ENCODE measurements around the gene MED26.

Gene MED26

GRCh38 chr19:16588824-16589577 is 39.0 kb downstream of the MED26 start:
- Histone ChIP-seq H3K27ac (ENCODE audit: low read length) (no peak overlapping the region), H3K27me3 (ENCODE audit: low read depth, low read length) (no peaks in the 10 kb centered on the region), H3K9me3 (ENCODE audit: control insufficient read depth in 1 of 2, low read length in 2 of 2) (no peaks in the 10 kb centered on the region), H3K4me1 (ENCODE audit: control insufficient read depth in 1 of 2, insufficient read depth in 2 of 2, low read length in 2 of 2) (peaks cover 26 to 51% of the 10 kb centered on the region in 2 donors), H3K4me3 (ENCODE audit: low read depth in 1 of 2, low read length in 2 of 2) (no peak overlapping the region), H3K36me3 (ENCODE audit: control insufficient read depth in 1 of 2, insufficient read depth in 2 of 2, low read length in 2 of 2) (no peaks in the 10 kb centered on the region)

GRCh38 chr19:16587833-16588823 is 39.9 kb downstream of the MED26 start:
- H3K27ac ChIP-seq (ENCODE audit: low read length), result peak overlapping the region; percentile 5
- no peaks in the 10 kb centered on the region for H3K9me3 ChIP-seq (ENCODE audit: control insufficient read depth in 1 of 2, low read length in 2 of 2)
- no peaks in the 10 kb centered on the region for H3K36me3 ChIP-seq (ENCODE audit: control insufficient read depth in 1 of 2, insufficient read depth in 2 of 2, low read length in 2 of 2)
- H3K27me3 ChIP-seq (ENCODE audit: low read depth, low read length), result no peaks in the 10 kb centered on the region
- peak overlapping the region; percentile 4 to 30 for H3K4me3 ChIP-seq (ENCODE audit: low read depth in 1 of 2, low read length in 2 of 2)
- H3K4me1 ChIP-seq (ENCODE audit: control insufficient read depth in 1 of 2, insufficient read depth in 2 of 2, low read length in 2 of 2), result peaks cover 33 to 58% of the 10 kb centered on the region in 2 donors

GRCh38 chr19:16586991-16587832 is 40.8 kb downstream of the MED26 start:
- no peaks in the 10 kb centered on the region for H3K27me3 ChIP-seq (ENCODE audit: low read depth, low read length)
- H3K27ac ChIP-seq (ENCODE audit: low read length), result no peak overlapping the region
- peak overlapping the region; percentile 4 to 30 for H3K4me3 ChIP-seq (ENCODE audit: low read depth in 1 of 2, low read length in 2 of 2)
- no peaks in the 10 kb centered on the region for H3K9me3 ChIP-seq (ENCODE audit: control insufficient read depth in 1 of 2, low read length in 2 of 2)
- peaks cover 33 to 67% of the 10 kb centered on the region in 2 donors for H3K4me1 ChIP-seq (ENCODE audit: control insufficient read depth in 1 of 2, insufficient read depth in 2 of 2, low read length in 2 of 2)
- no peaks in the 10 kb centered on the region for H3K36me3 ChIP-seq (ENCODE audit: control insufficient read depth in 1 of 2, insufficient read depth in 2 of 2, low read length in 2 of 2)

- Histone ChIP-seq H3K4me1 (ENCODE audit: control insufficient read depth in 1 of 2, insufficient read depth in 2 of 2, low read length in 2 of 2) (peaks cover 33 to 74% of the 10 kb centered on the region in 2 donors), H3K4me3 (ENCODE audit: low read depth in 1 of 2, low read length in 2 of 2) (no peak overlapping the region), H3K27me3 (ENCODE audit: low read depth, low read length) (no peaks in the 10 kb centered on the region), H3K27ac (ENCODE audit: low read length) (no peak overlapping the region), H3K36me3 (ENCODE audit: control insufficient read depth in 1 of 2, insufficient read depth in 2 of 2, low read length in 2 of 2) (peaks cover 0 to 3% of the 10 kb centered on the region in 2 donors), H3K9me3 (ENCODE audit: control insufficient read depth in 1 of 2, low read length in 2 of 2) (no peaks in the 10 kb centered on the region)
These were observed 41.5 kb downstream of the MED26 start for GRCh38 chr19:16586477-16586871.

- H3K9me3 ChIP-seq (ENCODE audit: control insufficient read depth in 1 of 2, low read length in 2 of 2), result no peaks in the 10 kb centered on the region
- H3K4me1 ChIP-seq (ENCODE audit: control insufficient read depth in 1 of 2, insufficient read depth in 2 of 2, low read length in 2 of 2), result peaks cover 33 to 80% of the 10 kb centered on the region in 2 donors
- H3K36me3 ChIP-seq (ENCODE audit: control insufficient read depth in 1 of 2, insufficient read depth in 2 of 2, low read length in 2 of 2), result peaks cover 0 to 3% of the 10 kb centered on the region in 2 donors
- no peaks in the 10 kb centered on the region for H3K27me3 ChIP-seq (ENCODE audit: low read depth, low read length)
- H3K27ac ChIP-seq (ENCODE audit: low read length), result peak overlapping the region; percentile 79
- no peak overlapping the region for H3K4me3 ChIP-seq (ENCODE audit: low read depth in 1 of 2, low read length in 2 of 2)
These were observed 42.1 kb downstream of the MED26 start for GRCh38 chr19:16585808-16586476.

GRCh38 chr19:16585094-16585801 is 42.8 kb downstream of the MED26 start:
- Histone ChIP-seq H3K9me3 (ENCODE audit: control insufficient read depth in 1 of 2, low read length in 2 of 2) (no peaks in the 10 kb centered on the region), H3K36me3 (ENCODE audit: control insufficient read depth in 1 of 2, insufficient read depth in 2 of 2, low read length in 2 of 2) (peaks cover 0 to 3% of the 10 kb centered on the region in 2 donors), H3K4me3 (ENCODE audit: low read depth in 1 of 2, low read length in 2 of 2) (peak overlapping the region in 1 of 2 donors; percentile 57), H3K27me3 (ENCODE audit: low read depth, low read length) (no peaks in the 10 kb centered on the region), H3K27ac (ENCODE audit: low read length) (peak overlapping the region; percentile 79), H3K4me1 (ENCODE audit: control insufficient read depth in 1 of 2, insufficient read depth in 2 of 2, low read length in 2 of 2) (peaks cover 31 to 80% of the 10 kb centered on the region in 2 donors)

- Histone ChIP-seq H3K9me3 (ENCODE audit: control insufficient read depth in 1 of 2, low read length in 2 of 2) (no peaks in the 10 kb centered on the region), H3K27me3 (ENCODE audit: low read depth, low read length) (no peaks in the 10 kb centered on the region), H3K27ac (ENCODE audit: low read length) (peak overlapping the region; percentile 79), H3K4me3 (ENCODE audit: low read depth in 1 of 2, low read length in 2 of 2) (peak overlapping the region in 1 of 2 donors; percentile 57), H3K36me3 (ENCODE audit: control insufficient read depth in 1 of 2, insufficient read depth in 2 of 2, low read length in 2 of 2) (peaks cover 0 to 3% of the 10 kb centered on the region in 2 donors), H3K4me1 (ENCODE audit: control insufficient read depth in 1 of 2, insufficient read depth in 2 of 2, low read length in 2 of 2) (peaks cover 27 to 74% of the 10 kb centered on the region in 2 donors)
These were observed 43.5 kb downstream of the MED26 start for GRCh38 chr19:16584248-16585093.

- H3K27me3 ChIP-seq (ENCODE audit: low read depth, low read length), result no peaks in the 10 kb centered on the region
- peaks cover 13 to 57% of the 10 kb centered on the region in 2 donors for H3K4me1 ChIP-seq (ENCODE audit: control insufficient read depth in 1 of 2, insufficient read depth in 2 of 2, low read length in 2 of 2)
- H3K36me3 ChIP-seq (ENCODE audit: control insufficient read depth in 1 of 2, insufficient read depth in 2 of 2, low read length in 2 of 2), result peaks cover 6 to 15% of the 10 kb centered on the region in 2 donors
- H3K4me3 ChIP-seq (ENCODE audit: low read depth in 1 of 2, low read length in 2 of 2), result no peak overlapping the region
- H3K27ac ChIP-seq (ENCODE audit: low read length), result no peak overlapping the region
- H3K9me3 ChIP-seq (ENCODE audit: control insufficient read depth in 1 of 2, low read length in 2 of 2), result no peaks in the 10 kb centered on the region
These were observed 45.3 kb downstream of the MED26 start for GRCh38 chr19:16582486-16583261.

- H3K36me3 ChIP-seq (ENCODE audit: control insufficient read depth in 1 of 2, insufficient read depth in 2 of 2, low read length in 2 of 2), result peaks cover 9 to 21% of the 10 kb centered on the region in 2 donors
- H3K4me1 ChIP-seq (ENCODE audit: control insufficient read depth in 1 of 2, insufficient read depth in 2 of 2, low read length in 2 of 2), result peaks cover 13 to 50% of the 10 kb centered on the region in 2 donors
- H3K9me3 ChIP-seq (ENCODE audit: control insufficient read depth in 1 of 2, low read length in 2 of 2), result no peaks in the 10 kb centered on the region
- H3K4me3 ChIP-seq (ENCODE audit: low read depth in 1 of 2, low read length in 2 of 2), result no peak overlapping the region
- H3K27ac ChIP-seq (ENCODE audit: low read length), result no peak overlapping the region
- H3K27me3 ChIP-seq (ENCODE audit: low read depth, low read length), result no peaks in the 10 kb centered on the region
These were observed 46.0 kb downstream of the MED26 start for GRCh38 chr19:16581971-16582343.

All from muscle layer of duodenum (tissue), 2 donors.